ENCODE data around the gene MBD3L1. TPM values are rescaled to one million over a fixed set of nuclear protein-coding genes. Genes with fewer than 3 reads are reported as not detected.

Gene MBD3L1
- total and polyA plus RNA-seq, 2 experiments from 2014 or later: not detected

- H3K4me1 Mint-ChIP-seq: no peaks in the 10 kb centered on the region
- H3K79me2 ChIP-seq (replicated peaks; ENCODE audit: insufficient read depth): no peaks in the 10 kb centered on the region
- no peaks in the 10 kb centered on the region for H3F3A ChIP-seq (replicated peaks; ENCODE audit: low read depth)
- H2AFZ ChIP-seq: no peak overlapping the region
- no peak for ATAC-seq
- H3K4me3 ChIP-seq: no peak overlapping the region
- no peak for TF ChIP-seq STAT1 (IDR thresholded peaks at IDR 0.05; ENCODE audit: unreplicated experiment)
- TF ChIP-seq EZH2phosphoT487 (IDR thresholded peaks at IDR 0.05; ENCODE audit: unreplicated experiment): no peak
- TF ChIP-seq CTCF (conservative IDR thresholded peaks at IDR 0.05; ENCODE audit: low read depth in 2 of 2): no peak
- no peak for TF ChIP-seq REST (IDR thresholded peaks at IDR 0.05; ENCODE audit: unreplicated experiment)
- TF ChIP-seq ZNF114 (CRISPR knock-in tag; IDR thresholded peaks at IDR 0.05): no peak
- TF ChIP-seq ZNF462 (CRISPR knock-in tag; IDR thresholded peaks at IDR 0.05): no peak
- TF ChIP-seq JUNB (IDR thresholded peaks at IDR 0.05; ENCODE audit: unreplicated experiment): no peak
- TF ChIP-seq EZH2 (IDR thresholded peaks at IDR 0.05; ENCODE audit: low read depth, unreplicated experiment): no peak
- TF ChIP-seq ETS1 (IDR thresholded peaks at IDR 0.05): no peak
- TF ChIP-seq CREB1 (CRISPR knock-in tag; IDR thresholded peaks at IDR 0.05; ENCODE audit: low read depth): no peak
- TF ChIP-seq NANOG (IDR thresholded peaks at IDR 0.05; ENCODE audit: borderline replicate concordance): no peak
- no peak for TF ChIP-seq POLR2AphosphoS5 (IDR thresholded peaks at IDR 0.05; ENCODE audit: low read depth)
- no peak for TF ChIP-seq ZNF331 (CRISPR knock-in tag; IDR thresholded peaks at IDR 0.05; ENCODE audit: low read depth)
- H3K36me3 ChIP-seq (ENCODE audit: insufficient read depth): peaks cover 4% of the 10 kb centered on the region; the same call in 1 of the 2 replicates
- no peaks in the 10 kb centered on the region for H3K4me1 ChIP-seq (ENCODE audit: insufficient read depth)
- no peak overlapping the region for H3K4me2 ChIP-seq
- H3K27ac Mint-ChIP-seq: no peak overlapping the region
- peaks cover 45% of the 10 kb centered on the region for H3K36me3 Mint-ChIP-seq (ENCODE audit: low read depth)
- no peaks in the 10 kb centered on the region for H3K9me2 ChIP-seq (ENCODE audit: insufficient read depth)
- H3K27ac ChIP-seq (ENCODE audit: low read depth): no peak overlapping the region
- no peaks in the 10 kb centered on the region; the same call in 1 of the 3 replicates for H3K9me3 Mint-ChIP-seq
- no peaks in the 10 kb centered on the region for H3K27me3 ChIP-seq (ENCODE audit: insufficient read depth)
- DNase-seq (ENCODE audit: low spot score): no peak
- H3K4me3 Mint-ChIP-seq: no peak overlapping the region
- H4K20me1 ChIP-seq (replicated peaks; ENCODE audit: insufficient read depth): no peaks in the 10 kb centered on the region
- peaks cover 5% of the 10 kb centered on the region for H3K27me3 Mint-ChIP-seq (ENCODE audit: insufficient read depth, low read depth, poor library complexity)
Observed at GRCh38 chr19:8880868-8881488, 48.8 kb downstream of the MBD3L1 start.
